NCI-H2029 (cell line): ENCODE data around the gene GPR37.
A peak's percentile ranks its signal among the peaks of the same experiment; 100 is the strongest.

Experiments used
- DNase-seq: peaks from one replicate; lab custom pipeline; 2025; lab: John Stamatoyannopoulos, UW

The GPR37 gene

DNA sequence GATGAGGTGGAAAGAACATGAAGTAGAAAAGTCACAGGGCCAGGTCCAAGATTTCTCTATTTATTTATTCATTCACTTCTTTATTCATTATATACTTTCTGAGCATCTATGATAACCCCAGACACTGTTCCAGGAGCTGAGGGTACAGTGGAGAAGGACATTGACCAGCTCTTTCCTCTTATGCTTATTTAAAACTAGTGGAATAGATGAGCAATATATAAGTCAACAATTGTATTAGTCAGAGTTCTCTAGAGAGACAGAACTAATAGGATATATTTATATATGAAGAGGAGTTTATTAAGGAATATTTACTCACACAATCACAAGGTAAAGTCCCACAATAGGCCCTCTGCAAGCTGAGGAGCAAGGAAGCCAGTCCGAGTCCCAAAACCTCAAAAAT is 15.0 kb upstream of the GPR37 start:
- no peak for DNase-seq

DNA sequence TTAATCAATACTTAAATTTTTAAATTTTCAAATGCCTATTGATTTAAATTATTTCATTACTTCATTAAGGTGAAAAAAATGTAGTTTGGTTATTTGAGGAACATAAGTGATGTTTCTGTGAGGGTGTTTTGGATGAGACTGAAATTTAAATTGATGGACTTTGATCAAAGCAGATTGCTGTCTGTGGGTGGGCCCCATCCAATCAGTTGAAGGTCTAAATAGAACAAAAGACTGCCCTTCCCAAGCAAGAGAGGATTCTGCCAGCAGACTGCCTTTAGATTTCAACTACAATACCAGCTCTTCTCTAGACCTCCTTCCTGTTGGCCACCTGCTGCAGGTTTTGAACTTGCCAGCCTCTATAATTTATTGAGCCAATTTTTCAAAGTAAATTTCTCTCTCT is 14.5 kb upstream of the GPR37 start:
- DNase-seq: no peak

DNA sequence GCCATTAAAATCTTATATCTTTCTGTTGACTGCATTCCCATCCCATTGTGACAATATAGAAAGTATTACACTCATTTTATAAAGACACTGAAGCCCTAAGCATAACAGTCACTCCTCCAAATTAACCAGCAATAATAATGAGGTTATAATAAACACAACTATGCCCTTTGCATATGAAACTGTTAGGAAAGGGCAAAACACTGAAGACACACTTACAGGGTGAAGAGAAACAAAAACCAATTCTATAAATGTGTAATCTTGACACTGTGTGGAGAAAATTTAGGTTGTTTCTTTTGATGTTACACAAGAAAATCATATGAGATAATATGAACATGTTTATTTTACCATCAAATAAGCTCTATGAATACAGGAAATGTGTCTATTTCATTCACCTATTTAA is 14.0 kb upstream of the GPR37 start:
- no peak for DNase-seq

DNA sequence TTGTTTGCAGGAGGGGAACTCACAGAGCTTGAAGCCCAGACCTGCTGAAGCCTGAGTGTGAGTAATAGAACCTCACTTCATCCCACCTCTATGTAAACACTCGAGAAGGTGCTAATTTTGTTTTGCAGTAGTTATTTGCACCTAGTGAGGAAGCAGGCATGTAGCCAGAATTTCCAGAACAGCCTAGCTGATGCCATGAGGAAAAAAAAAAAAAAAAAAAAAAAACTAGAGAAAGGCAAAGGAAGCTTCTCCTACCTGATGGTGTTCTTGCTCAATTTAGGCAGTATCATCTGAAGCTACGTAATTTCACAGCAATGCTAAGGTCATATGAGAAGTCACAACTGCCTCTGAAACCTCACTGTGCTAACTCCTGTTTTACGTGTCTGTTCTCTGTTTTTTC is 13.6 kb upstream of the GPR37 start:
- DNase-seq: peak; percentile 97

DNA sequence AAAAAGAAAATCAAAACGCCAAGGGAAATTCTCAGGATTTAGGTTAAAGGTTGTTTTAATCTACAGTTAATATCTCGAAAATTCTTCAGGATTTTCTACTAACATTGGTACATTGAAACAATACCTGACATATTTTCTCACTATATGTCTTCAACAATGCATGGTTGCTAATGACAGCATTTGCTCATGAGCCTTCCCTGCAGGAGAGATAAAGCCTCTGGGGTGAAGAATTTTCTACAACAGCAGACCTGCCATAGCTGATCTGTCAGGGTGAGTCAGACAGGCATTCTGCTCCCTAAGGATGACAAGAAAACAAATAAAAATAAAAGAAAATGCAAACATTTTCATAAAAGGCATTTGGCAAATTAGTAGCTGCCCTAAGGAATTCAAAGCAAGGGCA is 11.7 kb upstream of the GPR37 start:
- DNase-seq: no peak

GRCh38 chr7:124776153-124776552 is 10.6 kb upstream of the GPR37 start:
- DNase-seq: no peak

GRCh38 chr7:124775422-124775821 is 9.8 kb upstream of the GPR37 start:
- no peak for DNase-seq

- no peak for DNase-seq
Measured at GRCh38 chr7:124773938-124774337, 8.3 kb upstream of the GPR37 start.

DNA sequence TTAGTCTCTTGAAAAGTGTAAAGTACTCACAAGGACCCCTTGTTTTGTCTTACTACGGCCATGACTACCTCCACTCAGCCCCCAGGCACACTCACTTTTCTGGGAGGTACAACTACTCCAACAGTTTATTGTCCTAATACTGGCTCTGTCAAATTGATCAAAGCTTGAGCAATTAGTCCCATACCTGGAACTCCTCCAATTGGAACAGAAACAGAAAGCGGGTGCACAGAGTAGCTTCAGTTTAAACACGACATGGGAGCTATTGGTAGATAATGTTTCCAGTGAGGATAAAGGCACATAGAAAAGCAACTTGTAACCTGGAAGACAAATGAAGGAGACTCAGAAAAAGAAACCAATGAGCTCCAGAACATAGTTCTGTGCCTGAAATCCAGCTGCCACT is 7.7 kb upstream of the GPR37 start:
- DNase-seq: no peak

- no peak for DNase-seq
Measured at GRCh38 chr7:124769136-124769535, 3.5 kb upstream of the GPR37 start.

DNA sequence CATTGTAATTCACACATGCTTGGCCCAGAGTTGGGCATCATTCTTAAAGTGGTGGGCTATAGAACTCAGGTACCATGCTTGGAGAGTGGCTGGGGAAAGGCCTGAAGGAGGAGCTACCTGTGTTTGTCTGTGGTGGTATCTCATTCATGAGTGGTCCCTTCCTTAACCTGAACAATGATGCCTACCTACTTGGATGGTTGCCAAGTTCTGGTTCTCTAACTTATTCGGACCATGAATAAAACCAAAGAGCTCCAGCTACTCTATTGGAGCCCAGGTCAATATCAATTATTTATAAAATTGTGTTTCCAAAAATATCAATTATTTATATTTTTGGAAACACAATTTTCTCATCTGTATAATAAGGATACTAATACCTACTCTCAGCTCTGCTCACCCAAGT is 2.9 kb upstream of the GPR37 start:
- no peak for DNase-seq

- DNase-seq: no peak
Measured at GRCh38 chr7:124764847-124765400, 668 bp downstream of the GPR37 start.

GRCh38 chr7:124764051-124764846 is 1.3 kb downstream of the GPR37 start:
- no peak for DNase-seq

GRCh38 chr7:124762611-124763143 is 2.9 kb downstream of the GPR37 start:
- DNase-seq: peak; percentile 64

DNA sequence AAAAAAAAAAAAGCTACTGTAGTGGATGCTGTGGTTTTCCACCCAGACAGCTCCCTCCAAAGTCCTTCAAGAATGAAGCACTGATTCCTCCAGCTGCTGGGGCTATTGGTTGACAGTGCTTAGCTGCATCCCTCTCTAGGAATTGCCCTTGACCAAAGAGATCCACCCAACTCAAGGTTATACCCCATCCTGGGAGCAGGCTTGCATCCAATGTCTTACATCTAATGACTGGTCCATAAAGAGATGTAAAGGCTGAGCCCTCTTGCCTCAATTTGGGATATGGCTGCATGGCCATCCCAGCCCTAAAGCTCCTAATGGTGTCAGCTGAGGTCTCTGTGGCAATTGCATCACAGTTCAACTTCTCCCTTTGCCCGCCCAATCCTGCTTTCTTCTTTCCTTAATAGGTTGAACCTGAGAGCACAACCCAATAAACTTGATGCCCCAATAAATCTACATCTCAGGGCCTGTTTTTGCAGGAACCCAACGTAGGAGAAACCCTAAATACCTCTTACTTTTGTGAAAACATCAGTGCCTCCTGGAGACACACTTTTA is 4.4 kb downstream of the GPR37 start:
- DNase-seq: no peak

GRCh38 chr7:124758327-124758726 is 7.3 kb downstream of the GPR37 start:
- DNase-seq: no peak

GRCh38 chr7:124754576-124755268 is 10.9 kb downstream of the GPR37 start:
- no peak for DNase-seq

DNA sequence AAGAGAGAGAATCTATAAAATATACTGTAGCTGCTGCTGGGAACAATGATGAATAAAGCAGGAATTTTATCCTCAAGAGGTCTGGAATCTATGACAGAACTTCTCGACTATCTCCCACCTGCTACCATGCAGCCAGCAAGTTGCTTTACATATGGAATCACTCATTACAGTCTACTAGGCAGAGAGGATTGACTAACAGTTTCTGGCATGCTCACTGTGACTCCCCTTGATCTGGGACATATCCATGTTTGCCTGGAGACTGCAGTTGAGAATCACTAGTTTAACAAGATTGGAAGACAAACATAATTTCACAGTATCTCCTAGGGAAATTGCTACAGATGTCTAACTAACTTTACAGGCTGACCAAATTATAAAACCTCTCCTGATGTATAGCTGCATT is 13.3 kb downstream of the GPR37 start:
- no peak for DNase-seq

GRCh38 chr7:124751027-124751426 is 14.6 kb downstream of the GPR37 start:
- no peak for DNase-seq

- DNase-seq: no peak
Measured at GRCh38 chr7:124747072-124747471, 18.5 kb downstream of the GPR37 start.

GRCh38 chr7:124738639-124739038 is 27.0 kb downstream of the GPR37 start:
- DNase-seq: no peak

- no peak for DNase-seq
Measured at GRCh38 chr7:124737760-124738300, 27.8 kb downstream of the GPR37 start.

GRCh38 chr7:124728610-124729009 is 37.0 kb downstream of the GPR37 start:
- DNase-seq: no peak
